H7 (cell line): Measurements from ENCODE around the gene TAL1. TPM values are rescaled to one million over a fixed set of nuclear protein-coding genes. Genes with fewer than 3 reads are reported as not detected.

ENCODE experiments used
- DNase-seq: peaks from one replicate; pipeline ENCODE4 v3.0.0; 2012
- H3K27me3 ChIP-seq: 2 replicates; pipeline ENCODE4 v1.6.0; 2011; ENCODE audit warnings: mild to moderate bottlenecking, low read length; ENCODE audit not compliant: control insufficient read depth, insufficient read depth
- H3K36me3 ChIP-seq: replicated peaks from 2 replicates; pipeline ENCODE4 v1.5.1; 2011; ENCODE audit warnings: low read length; ENCODE audit not compliant: control insufficient read depth, insufficient read depth
- H3K4me3 ChIP-seq: 2 replicates; pipeline ENCODE4 v1.5.1; 2011; ENCODE audit warnings: low read depth, mild to moderate bottlenecking, control low read depth, low read length, moderate library complexity; ENCODE audit not compliant: insufficient read depth
- total RNA-seq: library from RNA; depleted of rRNA; stranded (reverse); fragments of >200 nt; shearing (Covaris generic); gene quantifications from 2 replicates; pipeline ENCODE4 v1.2.3, GENCODE V29; 2014

TAL1 gene
- total RNA-seq, 1 experiment from 2014 or later: 0.07 TPM

DNA sequence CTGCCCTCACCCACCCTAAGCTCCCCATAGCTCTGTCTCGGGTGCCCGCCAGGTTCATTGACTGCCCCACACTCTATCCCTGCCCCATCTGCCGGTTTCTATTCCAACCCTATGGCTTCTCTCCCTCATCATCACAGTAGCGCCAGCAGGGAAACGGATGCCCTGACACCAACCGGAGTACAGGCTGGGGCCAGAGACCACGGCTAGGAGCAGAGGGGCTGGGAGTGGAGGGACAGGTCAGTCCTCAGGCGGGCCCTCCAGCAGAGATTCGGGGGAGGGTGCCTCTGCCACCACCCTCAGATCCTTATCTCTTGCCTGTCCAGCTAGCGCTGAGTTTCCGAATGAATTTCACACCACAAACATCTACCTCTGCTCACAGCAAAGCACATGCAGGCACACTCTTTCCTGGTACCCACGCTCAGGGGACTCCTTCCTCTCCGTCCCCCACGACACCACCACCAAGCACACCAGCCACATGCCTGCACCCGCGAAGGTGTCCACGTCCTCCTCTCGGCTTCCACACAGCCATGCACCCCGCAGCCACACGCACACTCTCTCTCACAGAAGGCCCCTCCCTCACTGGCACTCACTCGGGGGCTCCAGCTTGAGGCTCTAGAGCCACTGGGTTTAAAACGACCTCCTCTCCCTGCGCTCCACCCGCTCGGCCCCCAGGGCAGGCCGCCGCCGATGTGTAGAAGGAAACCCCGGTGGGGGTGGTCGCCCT lies 7.2 kb downstream of the TAL1 start:
- DNase-seq: no peak
- peak overlapping the region; percentile 0; the same call in 1 of the 2 replicates for H3K4me3 ChIP-seq
- H3K27me3 ChIP-seq: peaks cover 96% of the 10 kb centered on the region
- no peaks in the 10 kb centered on the region for H3K36me3 ChIP-seq

DNA sequence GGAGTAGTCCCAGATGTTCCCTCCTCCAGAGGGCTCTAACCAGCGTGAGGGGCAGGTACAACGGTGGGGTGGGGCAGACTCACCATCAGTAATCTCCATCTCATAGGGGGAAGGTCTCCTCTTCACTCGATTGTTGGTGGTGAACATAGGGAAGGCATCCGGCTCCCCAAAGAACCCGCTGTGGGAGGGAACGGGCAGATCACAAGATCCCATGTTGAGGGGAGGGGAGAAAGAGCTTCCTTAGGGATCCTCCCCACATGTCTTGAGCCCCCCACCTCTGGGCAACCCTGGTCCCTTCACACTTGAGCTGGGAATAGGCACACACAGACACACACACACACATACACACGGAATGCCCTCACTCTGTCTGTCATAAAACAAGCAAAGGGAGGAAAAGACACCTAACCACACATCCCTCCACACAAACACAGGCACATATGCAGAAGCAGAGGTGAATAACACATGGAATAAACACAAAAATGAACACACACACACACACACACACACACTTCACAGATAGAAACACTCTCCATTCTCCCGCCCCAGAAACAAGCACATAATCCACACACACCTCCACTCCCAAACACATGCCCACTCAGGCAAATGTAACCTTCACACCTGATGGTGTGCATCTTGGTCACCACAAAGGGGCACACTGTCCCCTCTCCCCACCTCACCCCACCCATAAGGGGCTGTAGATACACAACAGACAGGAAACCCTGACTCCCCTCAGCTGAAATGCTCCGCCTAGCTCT lies 7.9 kb downstream of the TAL1 start:
- DNase-seq: peak; percentile 53
- H3K27me3 ChIP-seq: peaks cover 92% of the 10 kb centered on the region
- no peaks in the 10 kb centered on the region for H3K36me3 ChIP-seq
- no peak overlapping the region for H3K4me3 ChIP-seq

DNA sequence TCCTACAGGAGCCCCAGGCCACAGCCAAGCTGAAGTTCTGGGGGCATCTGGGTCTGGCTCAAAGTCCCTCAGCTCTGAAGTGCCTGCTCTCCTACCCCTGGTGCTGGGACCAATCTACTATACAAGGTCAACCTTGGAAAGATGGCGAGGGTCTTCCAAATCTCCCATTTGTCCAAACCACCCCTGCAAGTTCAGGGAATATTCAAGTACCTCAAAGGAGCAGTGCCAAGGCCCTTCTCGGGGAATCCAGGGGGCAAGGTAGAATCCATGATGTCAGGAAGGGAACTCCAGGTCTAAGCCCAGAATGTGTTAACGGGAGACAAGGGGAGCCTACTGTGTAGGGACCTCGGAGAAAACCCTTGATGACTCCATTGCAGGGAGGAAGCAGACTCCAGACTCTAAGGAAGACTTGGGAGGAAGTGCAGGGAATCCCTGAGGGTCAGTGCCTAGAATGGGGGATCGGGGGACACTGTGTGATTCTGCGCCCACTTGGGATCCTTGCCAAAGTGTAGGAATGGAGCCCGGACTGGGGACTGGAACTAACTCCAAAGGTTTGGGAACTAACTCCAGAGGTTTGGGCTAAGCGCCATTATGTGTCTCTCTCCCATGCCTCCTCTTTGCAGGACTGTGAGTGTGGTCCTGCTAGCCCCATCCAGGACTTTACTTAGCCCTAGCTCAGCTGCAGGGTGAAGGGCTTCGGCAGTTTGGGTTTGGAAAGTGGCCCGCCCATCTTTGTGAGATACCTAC lies 8.7 kb downstream of the TAL1 start:
- Histone ChIP-seq H3K27me3 (peaks cover 86% of the 10 kb centered on the region), H3K36me3 (no peaks in the 10 kb centered on the region), H3K4me3 (no peak overlapping the region; the same call in 1 of the 2 replicates)
- DNase-seq: no peak

DNA sequence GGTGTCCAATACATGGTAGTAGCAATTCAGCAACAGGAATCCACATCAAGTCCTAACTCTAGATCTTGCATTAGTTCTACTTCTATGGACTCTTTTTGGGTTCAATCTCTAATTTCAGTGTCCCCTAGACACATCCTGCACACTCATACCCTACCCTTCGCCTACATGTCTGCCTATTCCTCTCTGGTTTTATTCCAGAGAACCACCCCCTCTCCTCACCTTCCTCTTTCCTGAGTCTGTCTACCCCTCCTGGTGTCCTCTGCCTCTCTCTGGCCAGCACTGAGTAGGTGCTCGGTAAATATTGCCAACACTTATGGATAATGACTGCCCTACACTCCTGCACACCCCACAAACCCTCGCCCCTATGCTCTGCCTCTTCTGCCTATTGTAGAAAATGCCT lies 9.5 kb downstream of the TAL1 start:
- H3K27me3 ChIP-seq: peaks cover 78% of the 10 kb centered on the region
- no peak overlapping the region for H3K4me3 ChIP-seq
- no peaks in the 10 kb centered on the region for H3K36me3 ChIP-seq
- DNase-seq: no peak

DNA sequence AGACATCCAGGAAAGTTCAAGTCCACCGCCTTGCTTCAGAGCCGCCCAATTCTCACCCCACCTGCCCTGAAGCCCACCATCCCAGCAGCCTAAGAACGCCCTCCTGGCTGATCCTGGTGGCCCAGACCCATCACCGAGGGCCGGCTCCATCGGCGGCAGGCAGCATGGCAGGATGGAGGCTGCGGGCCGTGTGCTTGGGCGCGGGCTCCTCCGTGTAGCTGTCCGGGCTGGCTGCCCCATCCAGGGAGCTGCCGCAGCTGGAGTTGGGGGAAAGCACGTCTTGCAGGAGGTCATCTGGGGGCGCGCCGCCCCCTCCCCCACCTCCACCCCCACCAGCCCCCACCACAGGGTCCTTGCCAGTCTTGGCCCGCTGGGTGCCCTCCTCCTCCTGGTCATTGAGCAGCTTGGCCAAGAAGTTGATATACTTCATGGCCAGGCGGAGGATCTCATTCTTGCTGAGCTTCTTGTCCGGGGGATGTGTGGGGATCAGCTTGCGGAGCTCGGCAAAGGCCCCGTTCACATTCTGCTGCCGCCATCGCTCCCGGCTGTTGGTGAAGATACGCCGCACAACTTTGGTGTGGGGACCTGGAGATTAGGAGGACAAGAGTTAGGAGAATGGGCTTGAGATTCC lies 12.3 kb downstream of the TAL1 start:
- H3K36me3 ChIP-seq: no peaks in the 10 kb centered on the region
- peaks cover 50% of the 10 kb centered on the region for H3K27me3 ChIP-seq
- H3K4me3 ChIP-seq: no peak overlapping the region
- DNase-seq: no peak

DNA sequence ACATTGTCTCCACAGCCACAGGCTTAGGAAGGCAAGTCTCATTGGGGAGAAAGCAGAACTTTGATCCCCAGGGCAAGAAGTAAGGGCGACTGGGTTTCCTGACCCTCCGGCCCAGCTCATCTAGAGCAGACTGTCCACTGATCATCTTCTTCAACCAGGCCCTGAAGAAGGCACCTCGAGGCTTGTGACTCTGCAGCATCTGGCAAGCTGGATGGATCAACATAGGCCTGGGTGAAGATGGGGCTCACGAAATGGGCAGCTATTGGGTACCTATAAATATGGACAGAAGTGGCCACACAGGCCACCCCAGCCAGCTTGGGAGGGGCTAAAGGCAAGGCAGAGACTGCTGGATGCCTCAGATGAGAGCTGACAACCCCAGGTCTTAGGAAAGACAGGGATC lies 13.0 kb downstream of the TAL1 start:
- Histone ChIP-seq H3K36me3 (no peaks in the 10 kb centered on the region), H3K27me3 (peaks cover 43% of the 10 kb centered on the region)

DNA sequence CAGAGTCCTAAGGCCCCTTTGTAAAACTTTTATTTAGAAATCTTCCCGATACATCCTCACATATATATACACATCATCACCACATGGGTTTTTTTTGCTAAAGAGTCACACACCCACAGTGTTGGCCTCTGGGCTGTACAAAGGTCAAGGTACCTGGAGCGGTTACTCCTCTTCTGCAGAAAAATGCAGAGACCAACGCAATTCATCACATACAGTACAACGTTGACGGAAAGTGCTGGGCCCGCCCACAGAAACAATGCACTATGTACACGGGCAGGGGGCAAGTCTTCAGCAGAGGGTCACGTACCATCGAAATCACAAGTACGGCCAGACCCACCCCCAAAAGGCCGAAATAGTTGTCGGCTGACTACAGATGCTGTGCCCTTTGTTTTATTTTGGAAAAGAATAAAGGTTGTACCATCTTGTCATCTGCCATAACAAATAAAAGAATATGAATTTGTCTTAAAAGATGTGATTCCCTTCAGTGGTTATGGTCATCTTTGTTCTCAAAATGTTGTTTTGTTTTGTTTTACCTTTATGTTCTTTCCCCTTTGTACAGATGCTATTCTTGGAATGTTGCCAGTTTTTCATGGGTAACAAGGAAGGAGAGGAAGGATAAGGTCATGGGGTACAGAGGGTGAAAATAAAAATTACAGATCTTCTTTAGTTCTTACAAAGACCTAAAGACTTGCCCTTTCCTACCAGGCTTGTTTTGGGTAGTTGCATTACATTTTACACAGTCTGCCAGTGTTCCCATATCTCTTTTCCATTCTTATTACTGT lies 15.6 kb downstream of the TAL1 start:
- no peak for DNase-seq
- no peaks in the 10 kb centered on the region for H3K36me3 ChIP-seq
- H3K27me3 ChIP-seq: peaks cover 21% of the 10 kb centered on the region
- no peak overlapping the region for H3K4me3 ChIP-seq

More for the DNA sequence above, 13.0 kb downstream of the TAL1 start:
- H3K4me3 ChIP-seq: no peak overlapping the region
- no peak for DNase-seq

DNA sequence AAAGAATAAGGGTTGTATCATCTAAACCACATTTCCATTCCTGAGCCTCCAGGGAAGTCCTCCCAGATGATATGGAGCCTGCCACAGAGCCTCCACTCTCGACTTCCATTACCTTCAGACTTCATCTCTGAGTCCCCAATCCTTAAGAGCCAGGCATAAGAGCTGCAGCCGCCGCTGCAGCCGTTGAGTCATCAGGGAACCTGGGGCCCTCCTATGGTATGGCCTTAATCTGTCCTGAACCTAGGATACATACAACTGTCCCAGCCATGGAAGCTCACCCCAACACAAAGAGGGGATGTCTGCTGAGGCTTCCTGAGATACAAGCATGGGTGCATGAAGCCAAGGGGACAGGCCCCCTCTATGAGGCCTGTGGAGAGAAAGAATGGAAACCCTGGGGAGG lies 16.3 kb downstream of the TAL1 start:
- Histone ChIP-seq H3K36me3 (no peaks in the 10 kb centered on the region), H3K27me3 (peaks cover 16% of the 10 kb centered on the region), H3K4me3 (no peak overlapping the region)
- no peak for DNase-seq

DNA sequence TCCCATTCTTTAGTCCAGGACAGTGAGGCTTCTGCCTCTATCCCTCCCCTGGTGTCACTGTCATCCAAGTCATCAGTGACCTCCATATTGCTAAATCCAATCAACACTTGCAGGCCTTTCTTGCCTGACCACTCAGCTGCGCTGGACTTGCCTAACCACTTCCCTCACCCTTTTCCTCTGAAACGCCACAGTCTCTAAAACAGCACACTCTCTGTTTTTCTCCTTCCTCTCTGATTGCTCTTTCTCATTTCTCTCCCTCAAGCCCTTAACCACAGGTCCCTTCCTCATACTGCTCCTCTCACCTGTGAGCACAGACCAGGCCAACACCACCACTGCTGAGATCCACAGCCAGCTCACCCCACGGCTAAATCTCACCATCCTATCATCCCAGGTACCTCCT lies 17.5 kb downstream of the TAL1 start:
- Histone ChIP-seq H3K4me3 (no peak overlapping the region), H3K36me3 (no peaks in the 10 kb centered on the region), H3K27me3 (peaks cover 17% of the 10 kb centered on the region)
- no peak for DNase-seq

DNA sequence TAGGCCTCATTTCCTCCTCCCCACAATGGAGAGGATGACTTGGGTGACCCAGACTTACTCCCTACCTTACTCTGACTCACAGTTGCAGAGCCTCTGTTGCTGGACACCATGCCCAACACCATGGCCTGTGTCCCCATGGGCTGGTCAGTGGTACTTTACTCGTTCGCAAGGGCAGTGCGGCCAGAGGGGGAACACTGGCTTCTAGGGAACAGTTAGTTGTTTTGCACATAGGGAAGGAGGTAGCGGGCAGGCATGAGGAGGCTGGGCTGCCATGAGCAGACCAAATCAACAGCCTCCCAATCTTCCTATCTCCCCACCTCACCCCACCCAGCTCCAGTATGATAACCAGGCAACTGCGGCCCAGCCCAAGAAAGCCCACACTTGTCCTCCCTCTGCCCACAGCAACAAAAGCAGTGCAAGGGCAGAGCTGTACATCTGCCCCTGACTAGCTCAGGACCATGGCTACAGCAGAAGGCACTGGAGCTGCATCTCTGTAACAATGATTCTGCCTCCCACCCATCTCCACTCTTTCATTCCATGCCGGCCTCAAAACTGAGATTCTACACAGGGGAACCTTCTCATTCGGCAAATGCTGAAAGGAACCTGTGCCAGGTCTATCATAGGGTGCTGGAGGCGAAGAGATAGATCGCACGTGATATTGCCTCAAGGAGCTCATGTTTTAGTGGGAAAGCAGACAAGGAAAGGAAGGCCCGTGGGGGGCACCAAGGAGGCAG lies 18.6 kb downstream of the TAL1 start:
- no peaks in the 10 kb centered on the region for H3K36me3 ChIP-seq
- H3K4me3 ChIP-seq: no peak overlapping the region
- DNase-seq: no peak
- H3K27me3 ChIP-seq: peaks cover 20% of the 10 kb centered on the region

DNA sequence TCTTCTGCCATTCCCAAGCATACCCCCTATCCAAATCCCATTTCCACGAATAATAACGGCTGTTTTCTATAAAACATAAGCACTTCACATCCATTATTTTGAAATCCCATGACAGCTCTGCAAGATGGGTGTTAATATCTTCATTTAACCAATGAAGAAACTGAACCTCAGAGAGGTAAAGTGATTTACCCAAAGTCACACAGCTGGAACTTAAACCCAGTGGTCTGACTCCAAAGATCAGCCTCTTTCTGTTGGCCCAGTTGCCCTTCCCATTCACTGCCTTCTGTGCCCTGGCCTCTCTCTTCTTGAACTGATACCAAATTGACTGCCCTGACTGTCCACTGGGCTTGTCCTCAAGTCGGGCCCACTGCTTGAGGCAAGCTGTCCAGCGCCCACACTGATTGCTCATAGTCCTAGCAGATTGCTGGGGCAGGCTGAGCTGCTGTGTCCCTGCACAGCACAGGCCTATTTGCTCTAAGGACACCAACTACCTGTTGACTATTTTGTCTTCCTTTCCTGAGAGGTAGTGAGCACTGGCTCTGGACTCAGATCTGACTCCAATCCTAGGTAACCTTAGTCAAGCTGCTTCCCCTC lies 19.3 kb downstream of the TAL1 start:
- peaks cover 24% of the 10 kb centered on the region for H3K27me3 ChIP-seq
- no peak overlapping the region for H3K4me3 ChIP-seq
- no peak for DNase-seq
- no peaks in the 10 kb centered on the region for H3K36me3 ChIP-seq

DNA sequence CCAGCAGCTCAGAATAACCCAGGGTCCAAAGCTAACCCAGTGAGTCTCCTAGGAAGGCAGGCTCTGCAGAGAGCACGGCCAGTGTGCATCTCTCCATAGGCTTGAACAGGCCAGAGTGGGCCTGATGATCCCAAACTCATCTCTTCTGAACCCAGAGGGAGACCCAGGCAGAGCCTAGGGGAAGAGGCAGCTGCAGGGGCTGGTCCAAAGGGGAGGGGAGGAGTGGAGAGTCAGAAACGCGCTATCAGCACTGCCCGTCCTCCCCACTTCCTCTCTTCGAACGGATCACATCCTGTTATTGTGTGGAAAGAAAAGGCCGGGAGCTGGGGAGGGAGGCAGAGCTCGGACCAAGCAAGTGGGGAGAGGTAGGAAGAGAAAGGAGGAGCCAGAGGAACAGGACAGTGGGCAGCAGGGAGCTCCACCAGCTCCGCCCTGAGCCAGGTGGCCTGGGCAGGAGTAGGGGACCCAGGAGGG lies 20.2 kb downstream of the TAL1 start:
- H3K27me3 ChIP-seq: peaks cover 25% of the 10 kb centered on the region
- H3K36me3 ChIP-seq: no peaks in the 10 kb centered on the region
- H3K4me3 ChIP-seq: no peak overlapping the region
- DNase-seq: peak; percentile 42

DNA sequence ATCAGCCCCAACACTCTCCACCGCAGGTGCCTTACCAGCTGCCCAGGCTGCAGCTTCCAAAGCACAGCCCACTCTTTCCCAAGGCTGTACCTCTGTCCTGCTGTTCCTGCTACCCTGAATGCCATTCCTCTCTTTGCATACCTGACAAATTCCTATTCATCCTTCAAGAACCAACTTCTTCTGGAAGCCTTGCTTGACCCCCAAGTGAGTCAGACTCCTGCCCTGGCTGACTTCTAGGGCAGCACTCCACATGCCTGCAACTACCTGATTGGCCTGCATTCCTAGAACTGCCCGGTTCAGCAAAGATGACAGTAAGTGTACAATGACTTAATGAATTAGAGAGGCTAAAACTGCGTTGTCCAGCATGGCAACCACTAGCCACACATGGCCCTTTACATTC lies 21.4 kb downstream of the TAL1 start:
- DNase-seq: no peak
- peaks cover 28% of the 10 kb centered on the region for H3K27me3 ChIP-seq
- H3K4me3 ChIP-seq: no peak overlapping the region
- no peaks in the 10 kb centered on the region for H3K36me3 ChIP-seq
